Thyroid gland (tissue), 4 donors: ENCODE results near the gene KNOP1. TPM values are rescaled to one million over a fixed set of nuclear protein-coding genes. Genes with fewer than 3 reads are reported as not detected.

Experiments
- DNase-seq, 2 donors: peaks; one replicate each; pipeline ENCODE4 v3.0.0-alpha.2; 2019
- H3K27ac ChIP-seq, 3 donors: fragments of 200-600 bp; sonication (generic); 1 replicate in 2 of 3; 2 replicates in 1 of 3; pipeline ENCODE4 v1.5.1; 2016 to 2019; ENCODE audit warnings: mild to moderate bottlenecking in 1 of 3, moderate library complexity in 1 of 3
- H3K27me3 ChIP-seq: fragments of 200-600 bp; sonication (generic); one replicate; pipeline ENCODE4 v1.5.1; 2019
- H3K36me3 ChIP-seq, 2 donors: fragments of 200-600 bp; sonication (generic); one replicate each; pipeline ENCODE4 v1.5.1; 2016 to 2019
- H3K4me1 ChIP-seq, 2 donors: fragments of 200-600 bp; sonication (generic); one replicate each; pipeline ENCODE4 v1.5.1; 2017 to 2019
- H3K4me3 ChIP-seq, 3 donors: fragments of 200-600 bp; sonication (generic); replicated peaks in 1 of 3; 1 replicate in 2 of 3; 2 replicates in 1 of 3; pipeline ENCODE4 v1.5.1; 2016; ENCODE audit warnings: mild to moderate bottlenecking in 1 of 3
- H3K9me3 ChIP-seq: fragments of 200-600 bp; sonication (generic); one replicate; pipeline ENCODE4 v1.5.1; 2017
- CTCF ChIP-seq, 6 experiments: fragments of 200-600 bp in 3 of 6; fragments of 450-650 bp in 3 of 6; sonication (generic) in 3 of 6; IDR thresholded peaks; one replicate each; pipeline ENCODE4 v1.5.1; 2016 to 2019; ENCODE audit warnings: antibody characterized with exemption in 6 of 6, mild to moderate bottlenecking in 2 of 6, inconsistent platforms in 1 of 6, moderate library complexity in 1 of 6
- POLR2A ChIP-seq, 2 donors: fragments of 450-650 bp; IDR thresholded peaks; one replicate each; pipeline ENCODE4 v1.6.1; 2017; ENCODE audit warnings: antibody characterized with exemption in 2 of 2, mild to moderate bottlenecking in 2 of 2, moderate library complexity in 1 of 2
- WGBS, 2 donors: methylation state at CpG; one replicate each; pipeline ENCODE4 v1.1.5; 2017; 5-methylcytosine and 5-hydroxymethylcytosine counted together
- intact Hi-C: fragments of 100-400 bp; cut with DNase I; formaldehyde crosslinking; loops from one replicate; pipeline ENCODE4 v1.15.1; 2023
- total RNA-seq, 4 donors: library from RNA; depleted of rRNA; stranded (reverse); fragments of >200 nt; gene quantifications; one replicate each; pipeline ENCODE4 v1.2.3, GENCODE V29; 2016

Gene KNOP1
- total RNA-seq, 4 donors from 2014 or later, result 8.9 to 11.5 (median 10.5) TPM

DNA sequence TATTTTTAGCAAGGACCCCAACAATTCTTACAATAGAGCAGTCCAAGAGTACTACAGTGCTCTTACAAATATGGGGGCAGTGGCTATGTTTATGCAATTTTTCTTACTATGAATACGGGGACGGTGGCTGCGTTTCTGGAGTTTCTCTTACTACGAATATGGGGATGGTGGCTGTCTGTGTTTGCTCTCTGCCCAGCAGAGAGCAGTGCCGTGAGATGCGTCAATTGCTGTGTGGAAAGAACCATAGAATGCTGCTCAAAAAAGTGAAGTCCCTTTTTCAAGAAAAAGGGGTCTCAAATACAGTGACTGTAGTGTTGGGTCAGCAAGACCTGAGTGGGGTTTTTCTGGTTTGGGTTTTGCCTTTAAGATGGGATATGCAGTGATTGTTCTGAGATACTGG, 53.9 kb downstream of the KNOP1 start:
- 95 to 96% methylated on average over 6 of the region's 6 CpGs for WGBS, 2 donors
- no peaks in the 10 kb centered on the region for H3K27me3 ChIP-seq
- H3K9me3 ChIP-seq, result no peaks in the 10 kb centered on the region
- H3K4me1 ChIP-seq, result peaks cover 9 to 11% of the 10 kb centered on the region in 2 donors
- H3K27ac ChIP-seq, result no peak overlapping the region
- no peak overlapping the region for H3K4me3 ChIP-seq
- TF ChIP-seq POLR2A (IDR thresholded peaks at IDR 0.05), result no peak
- DNase-seq, result no peak
- H3K36me3 ChIP-seq, result peaks cover 3 to 7% of the 10 kb centered on the region in 2 donors
- intact Hi-C loops, result no loop called here

DNA sequence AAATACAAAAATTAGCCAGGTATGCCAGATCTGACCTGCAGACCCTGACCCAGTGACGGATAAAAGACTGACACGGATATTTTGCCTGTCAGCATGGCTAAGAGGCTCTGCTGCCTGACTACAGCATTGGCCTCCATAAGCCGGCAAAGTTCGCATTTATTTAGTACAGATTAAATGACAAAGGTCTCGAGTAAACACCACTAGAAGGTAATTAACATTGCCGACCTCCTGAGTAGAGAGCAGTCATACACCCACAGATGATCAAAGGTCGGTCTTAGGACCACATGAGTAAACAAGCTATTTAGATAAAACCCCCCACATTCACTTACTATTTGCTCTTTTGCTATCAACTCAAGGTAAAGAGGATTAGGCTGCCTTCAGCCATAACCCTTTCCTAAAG, 55.7 kb downstream of the KNOP1 start:
- Histone ChIP-seq H3K4me3 (no peak overlapping the region), H3K27ac (no peak overlapping the region), H3K27me3 (no peaks in the 10 kb centered on the region), H3K4me1 (peaks cover 9 to 11% of the 10 kb centered on the region in 2 donors), H3K36me3 (peaks cover 5 to 10% of the 10 kb centered on the region in 2 donors), H3K9me3 (no peaks in the 10 kb centered on the region)
- TF ChIP-seq CTCF (IDR thresholded peaks at IDR 0.05), result no peak
- TF ChIP-seq POLR2A (IDR thresholded peaks at IDR 0.05), result no peak
- no peak for DNase-seq
- intact Hi-C loops, result no loop called here
- WGBS, 2 donors, result 95 to 98% methylated on average over 7 of the region's 7 CpGs

DNA sequence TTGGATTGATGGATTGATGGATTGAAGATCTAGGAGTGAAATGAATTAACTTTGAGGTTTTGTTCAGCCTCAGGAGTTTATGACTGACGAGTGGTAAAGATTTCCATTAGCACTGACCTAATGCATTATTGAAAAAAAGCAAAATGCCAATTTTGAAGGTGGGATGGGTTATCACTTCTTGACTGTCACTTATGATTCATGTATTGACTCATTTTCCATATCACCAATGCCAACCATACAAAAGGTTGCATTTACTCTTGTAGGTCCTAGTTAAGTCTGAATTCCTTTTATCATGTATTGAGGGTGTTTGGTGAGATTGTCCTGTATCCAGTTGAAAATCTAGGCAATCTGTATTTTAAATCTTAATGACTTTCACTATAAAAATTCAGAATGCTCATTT, 57.6 kb downstream of the KNOP1 start:
- no peak overlapping the region for H3K27ac ChIP-seq
- no peaks in the 10 kb centered on the region for H3K4me1 ChIP-seq
- DNase-seq, result no peak
- no peaks in the 10 kb centered on the region for H3K9me3 ChIP-seq
- WGBS, 2 donors, result 90 to 94% methylated on average over 1 of the region's 1 CpG
- no peak for TF ChIP-seq POLR2A (IDR thresholded peaks at IDR 0.05)
- TF ChIP-seq CTCF (IDR thresholded peaks at IDR 0.05), result no peak
- peaks cover 5 to 10% of the 10 kb centered on the region in 2 donors for H3K36me3 ChIP-seq
- intact Hi-C loops, result no loop called here
- no peaks in the 10 kb centered on the region for H3K27me3 ChIP-seq
- no peak overlapping the region for H3K4me3 ChIP-seq

DNA sequence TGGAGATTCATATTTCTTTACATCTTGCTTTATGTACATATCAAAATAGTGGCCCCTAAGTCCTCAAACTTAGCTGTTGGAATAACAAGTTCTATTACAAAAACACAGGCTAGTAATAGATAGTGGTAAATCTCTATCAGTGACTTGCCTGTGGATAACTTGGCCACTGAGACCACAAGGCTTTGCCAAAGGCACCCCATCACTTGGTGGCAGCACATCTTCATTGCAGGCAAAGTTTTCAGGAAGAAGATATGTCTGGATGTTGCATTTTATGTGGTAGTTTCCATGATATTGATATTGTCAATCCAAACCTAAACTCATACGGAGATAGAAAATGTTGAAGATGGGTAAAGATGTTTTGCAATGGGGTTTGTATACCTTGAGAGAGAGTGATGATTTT, 58.5 kb downstream of the KNOP1 start:
- WGBS, 2 donors, result 95 to 100% methylated on average over 1 of the region's 1 CpG

GRCh38 chr16:19657831-19658230, 60.2 kb downstream of the KNOP1 start:
- Histone ChIP-seq H3K27ac (no peak overlapping the region), H3K27me3 (no peaks in the 10 kb centered on the region), H3K4me1 (no peaks in the 10 kb centered on the region), H3K36me3 (peaks cover 10 to 16% of the 10 kb centered on the region in 2 donors), H3K4me3 (no peak overlapping the region), H3K9me3 (no peaks in the 10 kb centered on the region)
- TF ChIP-seq CTCF (IDR thresholded peaks at IDR 0.05) (no peak), POLR2A (IDR thresholded peaks at IDR 0.05) (no peak)
- WGBS, 2 donors, result 90 to 98% methylated on average over 4 of the region's 4 CpGs
- intact Hi-C loops, result loop anchor here (10.0 kb wide), 1 partner anchor 53 kb away; no protein-coding TSS in a partner anchor
- DNase-seq, result no peak

More for the DNA sequence above, 58.5 kb downstream of the KNOP1 start:
- Histone ChIP-seq H3K27me3 (no peaks in the 10 kb centered on the region), H3K27ac (no peak overlapping the region), H3K4me1 (no peaks in the 10 kb centered on the region), H3K36me3 (peaks cover 5 to 10% of the 10 kb centered on the region in 2 donors), H3K4me3 (no peak overlapping the region), H3K9me3 (no peaks in the 10 kb centered on the region)
- no peak for TF ChIP-seq CTCF (IDR thresholded peaks at IDR 0.05)
- TF ChIP-seq POLR2A (IDR thresholded peaks at IDR 0.05), result no peak
- no peak for DNase-seq
- intact Hi-C loops, result loop anchor here (10.0 kb wide), 1 partner anchor 55 kb away; no protein-coding TSS in a partner anchor
